ENCODE data around the gene HLTF.

Gene HLTF

DNA sequence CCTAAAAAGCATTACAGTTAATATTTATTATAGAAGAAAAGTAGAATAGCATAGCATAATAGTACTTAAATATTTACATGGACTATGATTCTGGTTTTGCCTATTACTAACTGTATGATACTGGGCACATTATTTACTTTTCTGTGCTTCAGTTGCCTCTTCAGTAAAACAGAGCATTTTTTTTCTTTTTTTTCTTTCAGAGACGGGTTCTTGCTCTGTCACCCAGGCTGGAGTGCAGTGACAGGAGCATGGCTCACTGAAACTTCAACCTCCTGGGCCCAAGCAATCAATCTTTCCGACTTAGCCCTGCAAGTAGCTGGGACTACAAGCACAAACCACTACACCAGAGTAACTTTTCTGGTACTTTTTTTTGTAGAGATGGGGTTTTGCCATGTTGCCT is 48.0 kb downstream of the HLTF start:
- TF ChIP-seq SIN3A (IDR thresholded peaks at IDR 0.05; ENCODE audit: borderline replicate concordance, insufficient read depth, low read length): no peak
- no peak for TF ChIP-seq POLR2AphosphoS5 (IDR thresholded peaks at IDR 0.05; ENCODE audit: low read depth, low read length)
- TF ChIP-seq, protein P1, sequence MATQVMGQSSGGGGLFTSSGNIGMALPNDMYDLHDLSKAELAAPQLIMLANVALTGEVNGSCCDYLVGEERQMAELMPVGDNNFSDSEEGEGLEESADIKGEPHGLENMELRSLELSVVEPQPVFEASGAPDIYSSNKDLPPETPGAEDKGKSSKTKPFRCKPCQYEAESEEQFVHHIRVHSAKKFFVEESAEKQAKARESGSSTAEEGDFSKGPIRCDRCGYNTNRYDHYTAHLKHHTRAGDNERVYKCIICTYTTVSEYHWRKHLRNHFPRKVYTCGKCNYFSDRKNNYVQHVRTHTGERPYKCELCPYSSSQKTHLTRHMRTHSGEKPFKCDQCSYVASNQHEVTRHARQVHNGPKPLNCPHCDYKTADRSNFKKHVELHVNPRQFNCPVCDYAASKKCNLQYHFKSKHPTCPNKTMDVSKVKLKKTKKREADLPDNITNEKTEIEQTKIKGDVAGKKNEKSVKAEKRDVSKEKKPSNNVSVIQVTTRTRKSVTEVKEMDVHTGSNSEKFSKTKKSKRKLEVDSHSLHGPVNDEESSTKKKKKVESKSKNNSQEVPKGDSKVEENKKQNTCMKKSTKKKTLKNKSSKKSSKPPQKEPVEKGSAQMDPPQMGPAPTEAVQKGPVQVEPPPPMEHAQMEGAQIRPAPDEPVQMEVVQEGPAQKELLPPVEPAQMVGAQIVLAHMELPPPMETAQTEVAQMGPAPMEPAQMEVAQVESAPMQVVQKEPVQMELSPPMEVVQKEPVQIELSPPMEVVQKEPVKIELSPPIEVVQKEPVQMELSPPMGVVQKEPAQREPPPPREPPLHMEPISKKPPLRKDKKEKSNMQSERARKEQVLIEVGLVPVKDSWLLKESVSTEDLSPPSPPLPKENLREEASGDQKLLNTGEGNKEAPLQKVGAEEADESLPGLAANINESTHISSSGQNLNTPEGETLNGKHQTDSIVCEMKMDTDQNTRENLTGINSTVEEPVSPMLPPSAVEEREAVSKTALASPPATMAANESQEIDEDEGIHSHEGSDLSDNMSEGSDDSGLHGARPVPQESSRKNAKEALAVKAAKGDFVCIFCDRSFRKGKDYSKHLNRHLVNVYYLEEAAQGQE (IDR thresholded peaks at IDR 0.05; ENCODE audit: insufficient read depth in 1 of 2, low read depth in 2 of 2, low read length in 2 of 2): no peak
- no peak for TF ChIP-seq TAF1 (IDR thresholded peaks at IDR 0.05; ENCODE audit: borderline replicate concordance, insufficient read depth, low read length)
- TF ChIP-seq FOXP2 (optimal IDR thresholded peaks at IDR 0.05; ENCODE audit: borderline replicate concordance, extremely low read depth, extremely low read length, insufficient read depth): no peak

DNA sequence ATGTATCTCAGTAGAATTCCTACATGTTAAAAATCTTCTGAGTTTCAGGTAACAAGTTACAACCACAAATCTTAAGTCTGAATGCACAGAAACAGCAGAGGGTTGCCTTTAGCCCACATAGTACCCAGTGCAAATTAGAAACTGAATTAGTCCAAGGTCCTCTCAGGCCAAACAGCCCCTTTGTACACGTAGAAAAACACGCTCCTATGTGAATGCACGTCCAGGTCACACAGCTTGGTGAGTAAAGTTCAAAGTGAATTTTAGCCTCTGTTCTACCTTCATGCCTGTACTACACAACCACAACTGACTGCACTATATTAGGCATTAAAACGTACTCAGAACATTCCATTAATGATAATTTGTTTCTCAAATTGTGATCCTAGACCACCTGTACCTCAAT is 48.6 kb downstream of the HLTF start:
- TF ChIP-seq, protein P1 (IDR thresholded peaks at IDR 0.05; ENCODE audit: insufficient read depth in 1 of 2, low read depth in 2 of 2, low read length in 2 of 2): no peak

DNA sequence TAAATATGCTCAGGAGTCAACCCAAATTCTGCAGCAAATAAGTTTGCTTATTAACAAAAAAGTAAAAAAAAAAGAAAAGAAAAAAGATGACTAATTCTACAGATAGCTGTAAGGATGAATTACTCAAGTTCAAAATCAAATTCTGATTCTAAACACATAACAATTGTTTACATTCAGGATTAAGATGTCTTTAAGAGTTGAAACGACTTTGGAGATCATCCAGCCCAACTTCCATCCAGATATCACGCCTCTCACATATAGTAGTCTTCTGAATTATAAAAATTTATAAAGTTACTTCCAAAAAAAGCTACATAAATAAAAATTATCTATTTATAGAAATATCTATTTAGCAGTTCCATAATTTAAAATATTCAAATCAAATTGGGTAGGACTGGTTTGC is 55.2 kb downstream of the HLTF start:
- TF ChIP-seq TAF1 (IDR thresholded peaks at IDR 0.05; ENCODE audit: borderline replicate concordance, insufficient read depth, low read length) (no peak), FOXP2 (optimal IDR thresholded peaks at IDR 0.05; ENCODE audit: borderline replicate concordance, extremely low read depth, extremely low read length, insufficient read depth) (no peak), POLR2AphosphoS5 (IDR thresholded peaks at IDR 0.05; ENCODE audit: low read depth, low read length) (no peak), SIN3A (IDR thresholded peaks at IDR 0.05; ENCODE audit: borderline replicate concordance, insufficient read depth, low read length) (no peak)
- TF ChIP-seq, protein P1 (IDR thresholded peaks at IDR 0.05; ENCODE audit: insufficient read depth in 1 of 2, low read depth in 2 of 2, low read length in 2 of 2): no peak

DNA sequence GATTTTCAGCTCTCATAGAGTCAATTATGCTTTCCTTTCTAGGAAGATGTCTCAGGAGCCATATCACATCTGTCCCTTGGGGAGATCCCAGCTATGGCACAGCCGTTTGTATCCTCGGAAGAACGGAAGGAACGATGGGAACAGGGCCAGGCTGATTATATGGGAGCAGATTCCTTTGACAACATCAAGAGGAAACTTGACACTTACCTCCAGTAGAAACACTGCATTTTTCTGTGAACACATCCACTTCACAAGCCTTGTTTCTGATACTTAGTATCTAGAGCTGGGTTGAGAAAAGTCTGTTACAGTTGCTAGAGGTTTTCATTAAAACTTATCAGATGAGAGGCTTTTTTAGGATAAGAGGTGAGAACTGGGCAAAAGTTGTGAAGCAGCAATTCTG is 59.6 kb downstream of the HLTF start:
- TF ChIP-seq, protein P1 (IDR thresholded peaks at IDR 0.05; ENCODE audit: insufficient read depth in 1 of 2, low read depth in 2 of 2, low read length in 2 of 2): no peak
- no peak for TF ChIP-seq SIN3A (IDR thresholded peaks at IDR 0.05; ENCODE audit: borderline replicate concordance, insufficient read depth, low read length)
- no peak for TF ChIP-seq POLR2AphosphoS5 (IDR thresholded peaks at IDR 0.05; ENCODE audit: low read depth, low read length)
- no peak for TF ChIP-seq TAF1 (IDR thresholded peaks at IDR 0.05; ENCODE audit: borderline replicate concordance, insufficient read depth, low read length)
- TF ChIP-seq FOXP2 (optimal IDR thresholded peaks at IDR 0.05; ENCODE audit: borderline replicate concordance, extremely low read depth, extremely low read length, insufficient read depth): no peak

DNA sequence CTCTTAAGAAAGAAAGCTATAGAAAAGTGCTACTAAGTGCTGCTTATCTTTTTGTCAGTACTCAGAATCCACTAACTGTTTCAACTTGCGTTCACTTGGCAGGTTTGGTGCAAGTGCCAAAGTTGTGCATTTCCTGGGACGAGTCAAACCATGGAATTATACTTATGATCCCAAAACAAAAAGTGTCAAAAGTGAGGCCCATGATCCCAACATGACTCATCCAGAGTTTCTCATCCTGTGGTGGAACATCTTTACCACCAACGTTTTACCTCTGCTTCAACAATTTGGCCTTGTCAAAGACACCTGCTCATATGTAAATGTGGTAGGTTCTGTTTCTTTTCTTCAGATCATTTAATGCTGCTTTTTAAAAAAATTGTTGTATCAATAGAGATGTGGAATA is 62.4 kb downstream of the HLTF start:
- TF ChIP-seq SIN3A (IDR thresholded peaks at IDR 0.05; ENCODE audit: borderline replicate concordance, insufficient read depth, low read length) (no peak), POLR2AphosphoS5 (IDR thresholded peaks at IDR 0.05; ENCODE audit: low read depth, low read length) (no peak), FOXP2 (optimal IDR thresholded peaks at IDR 0.05; ENCODE audit: borderline replicate concordance, extremely low read depth, extremely low read length, insufficient read depth) (no peak), TAF1 (IDR thresholded peaks at IDR 0.05; ENCODE audit: borderline replicate concordance, insufficient read depth, low read length) (no peak)
- TF ChIP-seq, protein P1 (IDR thresholded peaks at IDR 0.05; ENCODE audit: insufficient read depth in 1 of 2, low read depth in 2 of 2, low read length in 2 of 2): no peak
